GM06990 (cell line): ENCODE measurements around the gene SLC6A18.

ENCODE experiments used
- DNase-seq: peaks from one replicate; pipeline ENCODE4 v3.0.0-alpha.2; 2011; ENCODE audit not compliant: insufficient read length; ENCODE audit errors: extremely low read depth
- H3K27me3 ChIP-seq: replicated peaks from 2 replicates; pipeline ENCODE4 v1.6.0; 2011; ENCODE audit warnings: low read length; ENCODE audit not compliant: control insufficient read depth, insufficient read depth
- H3K36me3 ChIP-seq: 2 replicates; pipeline ENCODE4 v1.5.1; 2011; ENCODE audit warnings: low read length; ENCODE audit not compliant: control insufficient read depth, insufficient read depth
- H3K4me3 ChIP-seq: replicated peaks from 2 replicates; pipeline ENCODE4 v1.5.1; 2011; ENCODE audit warnings: low read depth, mild to moderate bottlenecking, control low read depth, low read length
- TF ChIP-seq, protein P1 (sequence below): IDR thresholded peaks from 2 replicates; pipeline ENCODE4 v1.5.1; 2011; ENCODE audit warnings: low read length, control low read depth, mild to moderate bottlenecking, inconsistent platforms; ENCODE audit not compliant: insufficient read depth, poor library complexity, severe bottlenecking

Gene SLC6A18

DNA sequence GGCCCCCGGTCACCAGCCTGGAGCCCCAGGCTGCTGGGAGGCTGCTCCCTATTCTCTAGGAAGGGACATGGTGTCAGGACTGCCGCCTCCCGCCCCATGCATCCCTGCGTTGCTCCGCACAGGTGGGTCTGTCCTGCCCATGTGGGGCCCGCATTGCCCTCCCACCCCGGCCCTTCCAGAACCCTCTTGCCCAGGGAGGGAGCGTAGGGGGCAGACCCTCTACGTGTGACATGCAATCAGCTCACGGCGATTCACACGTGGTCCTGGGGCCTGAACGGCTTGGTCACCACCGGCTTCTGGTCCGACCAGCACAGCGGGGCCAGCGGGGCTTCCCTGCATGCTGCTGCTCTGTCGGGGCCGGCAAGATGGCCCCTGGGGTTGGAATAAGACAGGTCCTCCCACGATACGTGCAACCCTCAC lies 14.3 kb upstream of the SLC6A18 start:
- TF ChIP-seq, protein P1, sequence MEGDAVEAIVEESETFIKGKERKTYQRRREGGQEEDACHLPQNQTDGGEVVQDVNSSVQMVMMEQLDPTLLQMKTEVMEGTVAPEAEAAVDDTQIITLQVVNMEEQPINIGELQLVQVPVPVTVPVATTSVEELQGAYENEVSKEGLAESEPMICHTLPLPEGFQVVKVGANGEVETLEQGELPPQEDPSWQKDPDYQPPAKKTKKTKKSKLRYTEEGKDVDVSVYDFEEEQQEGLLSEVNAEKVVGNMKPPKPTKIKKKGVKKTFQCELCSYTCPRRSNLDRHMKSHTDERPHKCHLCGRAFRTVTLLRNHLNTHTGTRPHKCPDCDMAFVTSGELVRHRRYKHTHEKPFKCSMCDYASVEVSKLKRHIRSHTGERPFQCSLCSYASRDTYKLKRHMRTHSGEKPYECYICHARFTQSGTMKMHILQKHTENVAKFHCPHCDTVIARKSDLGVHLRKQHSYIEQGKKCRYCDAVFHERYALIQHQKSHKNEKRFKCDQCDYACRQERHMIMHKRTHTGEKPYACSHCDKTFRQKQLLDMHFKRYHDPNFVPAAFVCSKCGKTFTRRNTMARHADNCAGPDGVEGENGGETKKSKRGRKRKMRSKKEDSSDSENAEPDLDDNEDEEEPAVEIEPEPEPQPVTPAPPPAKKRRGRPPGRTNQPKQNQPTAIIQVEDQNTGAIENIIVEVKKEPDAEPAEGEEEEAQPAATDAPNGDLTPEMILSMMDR: no peak
- no peak for DNase-seq
- H3K4me3 ChIP-seq: no peak overlapping the region
- no peaks in the 10 kb centered on the region for H3K36me3 ChIP-seq
- no peaks in the 10 kb centered on the region; the same call in 1 of the 2 replicates for H3K27me3 ChIP-seq

DNA sequence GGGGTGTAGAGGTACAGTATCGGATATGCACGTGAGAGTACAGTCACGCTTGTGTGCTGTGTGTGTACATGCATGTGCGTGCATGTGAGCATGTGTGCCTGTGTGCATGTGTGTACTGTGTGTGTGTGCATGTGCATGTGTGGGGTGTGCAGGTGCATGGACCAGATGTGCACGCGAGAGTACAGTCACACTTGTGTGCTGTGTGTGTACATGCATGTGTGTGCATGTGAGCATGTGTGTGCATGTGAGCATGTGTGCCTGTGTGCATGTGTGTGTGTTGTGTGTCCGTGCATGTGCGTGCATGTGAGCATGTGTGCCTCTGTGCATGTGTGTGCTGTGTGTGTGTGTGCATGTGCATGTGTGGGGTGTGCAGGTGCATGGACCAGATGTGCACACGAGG lies 13.5 kb upstream of the SLC6A18 start:
- H3K27me3 ChIP-seq: no peaks in the 10 kb centered on the region; the same call in 1 of the 2 replicates
- H3K36me3 ChIP-seq: no peaks in the 10 kb centered on the region

GRCh38 chr5:1212271-1212670 lies 12.9 kb upstream of the SLC6A18 start:
- DNase-seq: no peak
- TF ChIP-seq, protein P1: no peak
- Histone ChIP-seq H3K36me3 (no peaks in the 10 kb centered on the region), H3K4me3 (no peak overlapping the region), H3K27me3 (no peaks in the 10 kb centered on the region; the same call in 1 of the 2 replicates)

More for the DNA sequence above, 13.5 kb upstream of the SLC6A18 start:
- H3K4me3 ChIP-seq: no peak overlapping the region
- DNase-seq: no peak
- TF ChIP-seq, protein P1: no peak

GRCh38 chr5:1212881-1213280 lies 12.3 kb upstream of the SLC6A18 start:
- Histone ChIP-seq H3K4me3 (no peak overlapping the region), H3K36me3 (no peaks in the 10 kb centered on the region), H3K27me3 (no peaks in the 10 kb centered on the region; the same call in 1 of the 2 replicates)
- TF ChIP-seq, protein P1: no peak
- no peak for DNase-seq

- H3K4me3 ChIP-seq: no peak overlapping the region
- DNase-seq: no peak
- no peaks in the 10 kb centered on the region for H3K36me3 ChIP-seq
- no peaks in the 10 kb centered on the region; the same call in 1 of the 2 replicates for H3K27me3 ChIP-seq
- TF ChIP-seq, protein P1: no peak
Observed at GRCh38 chr5:1213508-1214162, 11.5 kb upstream of the SLC6A18 start.
